Spleen (tissue), 7 donors: ENCODE measurements around the gene ILKAP.

Experiments used
- POLR2A ChIP-seq, 3 donors: fragments of 450-650 bp; IDR thresholded peaks; one replicate each; pipeline ENCODE4 v1.5.1; 2017; ENCODE audit warnings: antibody characterized with exemption in 3 of 3, mild to moderate bottlenecking in 1 of 3
- POLR2AphosphoS5 ChIP-seq, 3 donors: sonication (generic); formaldehyde crosslinking; IDR thresholded peaks; one replicate each; pipeline ENCODE4 v1.5.1; 2017; ENCODE audit warnings: antibody characterized with exemption in 3 of 3
- TF ChIP-seq, protein P1 (sequence below), 11 experiments: fragments of 200-600 bp in 7 of 11; fragments of 450-650 bp in 4 of 11; sonication (generic) in 4 of 11; IDR thresholded peaks in 8 of 11; conservative IDR thresholded peaks in 3 of 11; 1 replicate in 7 of 11; 2 replicates in 4 of 11; pipeline versions ENCODE4 v1.4.0 to v1.8.0; 2016 to 2021; ENCODE audit warnings: antibody characterized with exemption in 11 of 11, inconsistent platforms in 4 of 11, mild to moderate bottlenecking in 1 of 11
- donor health status: DM: no; HTN: no; CAD: no; lungs with moderate emphysema.
- donor health status: DM: no; HTN: no; CAD: no.
- donor health status: DM: no; HTN: no; CAD: no.

DNA sequence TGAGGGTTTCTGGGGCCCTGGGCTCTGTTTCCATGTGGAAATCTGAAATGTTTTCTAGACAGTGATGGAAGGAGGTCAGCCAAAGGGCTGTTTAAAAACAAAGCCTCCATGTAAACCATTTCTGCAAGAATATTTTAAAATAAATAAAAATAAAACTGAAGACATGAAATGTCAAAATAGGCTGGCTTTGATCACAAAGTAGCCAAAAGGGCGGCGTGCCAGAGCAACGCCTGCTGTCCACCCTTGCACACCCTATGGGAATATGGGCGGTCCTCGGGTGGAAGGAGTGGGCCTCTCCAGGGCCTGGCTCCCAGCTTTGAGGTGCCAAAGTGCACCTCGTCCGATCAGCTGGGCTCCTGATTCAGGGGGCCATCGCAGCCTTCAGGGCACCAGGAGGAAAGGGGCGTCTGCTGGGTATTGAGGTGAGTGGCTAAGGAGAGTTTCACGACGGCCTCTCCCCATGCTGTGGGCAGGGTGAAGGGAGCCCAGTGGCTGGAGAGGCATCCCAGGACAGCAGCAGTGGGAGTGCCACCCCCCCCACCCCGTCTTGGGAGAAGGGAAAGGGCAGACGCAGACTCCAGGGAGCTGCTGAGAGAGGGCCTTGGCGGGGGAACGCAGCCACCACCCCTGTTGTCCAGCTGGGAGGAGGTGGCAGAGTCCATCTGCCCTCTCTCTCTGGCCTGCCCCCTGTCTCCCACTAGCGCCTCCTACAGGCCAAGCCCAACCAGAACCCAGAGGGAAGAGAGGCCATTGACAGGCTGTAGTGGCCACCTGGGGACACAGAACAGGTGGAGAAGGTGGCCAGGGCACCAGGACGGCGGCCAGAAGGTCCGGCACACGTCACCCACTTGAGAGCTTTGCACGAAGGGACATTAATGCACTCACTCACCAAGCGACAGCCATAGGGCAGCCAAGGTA lies 50.5 kb downstream of the ILKAP start:
- TF ChIP-seq, protein P1, sequence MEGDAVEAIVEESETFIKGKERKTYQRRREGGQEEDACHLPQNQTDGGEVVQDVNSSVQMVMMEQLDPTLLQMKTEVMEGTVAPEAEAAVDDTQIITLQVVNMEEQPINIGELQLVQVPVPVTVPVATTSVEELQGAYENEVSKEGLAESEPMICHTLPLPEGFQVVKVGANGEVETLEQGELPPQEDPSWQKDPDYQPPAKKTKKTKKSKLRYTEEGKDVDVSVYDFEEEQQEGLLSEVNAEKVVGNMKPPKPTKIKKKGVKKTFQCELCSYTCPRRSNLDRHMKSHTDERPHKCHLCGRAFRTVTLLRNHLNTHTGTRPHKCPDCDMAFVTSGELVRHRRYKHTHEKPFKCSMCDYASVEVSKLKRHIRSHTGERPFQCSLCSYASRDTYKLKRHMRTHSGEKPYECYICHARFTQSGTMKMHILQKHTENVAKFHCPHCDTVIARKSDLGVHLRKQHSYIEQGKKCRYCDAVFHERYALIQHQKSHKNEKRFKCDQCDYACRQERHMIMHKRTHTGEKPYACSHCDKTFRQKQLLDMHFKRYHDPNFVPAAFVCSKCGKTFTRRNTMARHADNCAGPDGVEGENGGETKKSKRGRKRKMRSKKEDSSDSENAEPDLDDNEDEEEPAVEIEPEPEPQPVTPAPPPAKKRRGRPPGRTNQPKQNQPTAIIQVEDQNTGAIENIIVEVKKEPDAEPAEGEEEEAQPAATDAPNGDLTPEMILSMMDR (IDR thresholded peaks at IDR 0.05 in 8 of 11, conservative IDR thresholded peaks at IDR 0.05 in 3 of 11), result no peak
- TF ChIP-seq POLR2A (IDR thresholded peaks at IDR 0.05) (no peak), POLR2AphosphoS5 (IDR thresholded peaks at IDR 0.05) (no peak)
